Left cardiac atrium (tissue), 4 donors: ENCODE measurements around the gene CD274. TPM values are rescaled to one million over a fixed set of nuclear protein-coding genes. Genes with fewer than 3 reads are reported as not detected.

Experiments
- ATAC-seq, 2 donors: fragments of 200-7000 bp; cut with Tn5 transposase; one replicate each; pipeline ENCODE4 v1.9.1; 2020; ENCODE audit warnings: mild to moderate bottlenecking in 2 of 2, moderate library complexity in 2 of 2
- DNase-seq: peaks from one replicate; pipeline ENCODE4 v3.0.0-alpha.2; 2020
- intact Hi-C, 2 donors: fragments of 100-400 bp; cut with DNase I; formaldehyde crosslinking; loops; one replicate each; pipeline versions ENCODE4 v1.14.1 to v1.15.1; 2022 to 2023
- total RNA-seq, 2 donors: library from RNA; stranded (reverse); fragmentation: NEBNext Ultra II Directional; extraction: Animal tissue kit (Norgen Biotek cat#: 25700); gene quantifications; one replicate each; pipeline ENCODE4 v1.2.1, GENCODE V29; 2021
- donor health status: DM: no; HTN: yes; CAD: no.
- donor health status: DM: no; HTN: yes; CAD: no; lungs with severe emphysema.
- donor health status: DM: yes; HTN: yes; CAD: no.
- donor health status: Dilated cardiomyopathy.

The CD274 gene
- total RNA-seq, 2 donors from 2014 or later: 7.3 to 12.4 TPM

DNA sequence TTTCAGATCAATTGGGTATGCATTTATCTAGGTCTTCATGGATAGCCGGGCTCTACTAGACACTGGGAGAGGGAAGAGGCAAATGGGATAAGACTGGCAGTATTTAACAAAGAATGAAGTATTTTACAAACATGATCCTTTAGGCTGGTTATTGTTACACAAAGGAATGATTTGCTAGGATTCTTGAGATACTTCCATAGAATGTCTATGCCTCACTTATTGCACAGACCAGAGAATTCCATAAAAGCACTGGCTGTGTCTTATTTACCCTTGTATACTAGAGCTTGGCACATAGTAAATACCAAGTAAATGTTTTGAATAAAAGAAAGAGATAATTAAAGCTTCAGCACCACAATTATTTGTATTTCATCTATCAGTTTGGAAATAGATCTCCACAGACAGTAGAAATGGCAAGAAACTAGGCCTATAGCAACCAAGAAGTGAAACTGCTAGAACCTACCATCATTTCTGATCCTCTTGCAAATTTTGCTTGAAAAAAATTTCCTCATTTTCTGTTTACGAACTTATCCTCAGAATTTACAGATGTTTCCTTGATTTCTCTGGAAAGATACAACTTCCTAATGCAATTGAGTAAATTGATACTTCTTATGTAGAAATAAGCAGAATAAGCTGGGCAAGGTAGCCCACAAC is 63.7 kb downstream of the CD274 start:
- DNase-seq (no peak), ATAC-seq (no peak)
- intact Hi-C loops: loop anchor here in 1 of 2 donors (5.0 kb wide), 1 partner anchor 63 kb away; no protein-coding TSS in a partner anchor

DNA sequence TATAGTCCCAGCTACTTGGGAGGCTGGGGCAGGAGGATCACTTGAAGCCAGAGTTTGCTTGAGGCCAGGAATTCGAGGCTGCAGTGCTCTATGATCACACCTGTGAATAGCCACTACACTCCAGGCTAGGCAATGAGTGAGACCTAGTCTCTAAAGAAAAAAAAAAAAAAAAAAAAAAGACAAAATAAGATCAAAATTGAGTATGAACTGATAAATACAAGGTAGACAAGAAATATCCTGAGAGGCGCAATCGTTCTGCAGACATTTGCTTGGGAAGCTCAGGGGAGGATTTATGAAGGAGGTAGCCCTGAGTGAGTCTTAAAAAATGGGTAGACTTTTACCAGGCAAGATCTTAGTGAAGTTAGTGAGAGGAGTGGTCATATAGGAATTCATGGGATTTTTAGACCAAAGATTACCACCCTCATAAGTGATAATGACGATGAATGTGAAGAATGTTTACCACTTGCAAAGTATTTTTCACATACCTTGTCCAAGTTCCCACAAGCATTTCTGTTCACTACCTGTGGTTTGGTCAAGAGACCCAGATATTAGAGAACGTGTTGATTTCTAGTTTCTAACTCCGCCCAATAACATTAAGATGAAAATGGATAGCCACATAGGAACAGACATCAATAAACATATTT is 64.4 kb downstream of the CD274 start:
- ATAC-seq (no peak), DNase-seq (no peak)

DNA sequence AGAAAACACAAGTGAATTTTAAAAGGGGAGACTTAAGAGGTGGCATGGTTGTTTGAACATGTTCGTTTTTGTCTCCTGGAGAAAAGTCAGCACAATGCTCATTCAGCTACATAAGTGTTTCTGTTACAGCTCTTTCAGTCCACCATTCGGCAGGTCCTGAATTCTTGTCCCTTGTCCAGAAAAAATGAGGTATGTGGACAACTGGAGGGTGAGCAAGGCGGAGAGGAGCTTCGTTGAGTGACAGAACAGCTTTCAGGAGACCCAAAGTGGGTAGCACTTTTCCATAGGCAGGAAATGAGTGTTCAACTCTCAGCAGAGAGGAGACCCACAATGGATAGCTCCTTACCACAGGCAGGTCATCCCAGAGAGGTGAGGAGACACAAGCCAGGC is 64.9 kb downstream of the CD274 start:
- ATAC-seq (no peak), DNase-seq (no peak)
- intact Hi-C loops: no loop called here

More for the DNA sequence above, 64.4 kb downstream of the CD274 start:
- intact Hi-C loops: loop anchor here in 1 of 2 donors (5.0 kb wide), 1 partner anchor 63 kb away; no protein-coding TSS in a partner anchor

DNA sequence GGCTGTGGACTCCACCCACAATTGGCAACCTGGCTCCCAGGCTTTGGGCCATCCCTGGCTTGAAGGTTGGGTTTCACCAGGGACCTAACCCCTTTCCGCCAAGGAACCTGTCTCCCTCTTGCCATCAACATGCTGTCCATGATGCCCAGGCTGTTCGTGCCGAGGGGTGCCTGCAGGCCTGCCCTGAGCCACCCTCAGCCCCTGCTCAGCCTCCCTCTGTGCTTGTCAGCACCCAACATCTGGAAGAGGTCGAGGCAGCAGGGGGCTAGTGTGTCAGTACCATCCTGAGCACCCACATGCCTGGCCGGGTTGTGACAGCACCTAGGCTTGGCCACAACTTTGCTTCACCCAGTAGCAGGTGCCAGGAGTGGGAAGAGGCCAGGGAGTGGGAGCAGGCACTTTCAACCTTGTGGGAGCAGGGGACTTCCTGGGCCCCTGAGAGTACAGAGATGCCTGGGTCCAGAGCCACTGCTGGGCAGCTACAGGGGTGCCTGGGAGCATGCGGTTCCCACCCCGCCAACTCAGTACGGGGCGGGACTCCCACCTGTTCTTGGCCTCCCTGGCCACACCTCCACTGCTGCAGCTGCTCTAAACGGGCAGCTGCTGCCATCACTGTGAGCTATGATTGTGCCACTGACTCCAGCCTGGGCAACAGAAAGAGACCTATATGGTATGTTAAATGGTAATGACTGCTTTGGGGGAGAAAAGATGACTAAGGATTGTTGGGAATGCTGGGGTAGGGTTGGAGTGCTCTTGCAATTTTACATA is 66.3 kb downstream of the CD274 start:
- intact Hi-C loops: no loop called here
- DNase-seq: no peak
- ATAC-seq: no peak

DNA sequence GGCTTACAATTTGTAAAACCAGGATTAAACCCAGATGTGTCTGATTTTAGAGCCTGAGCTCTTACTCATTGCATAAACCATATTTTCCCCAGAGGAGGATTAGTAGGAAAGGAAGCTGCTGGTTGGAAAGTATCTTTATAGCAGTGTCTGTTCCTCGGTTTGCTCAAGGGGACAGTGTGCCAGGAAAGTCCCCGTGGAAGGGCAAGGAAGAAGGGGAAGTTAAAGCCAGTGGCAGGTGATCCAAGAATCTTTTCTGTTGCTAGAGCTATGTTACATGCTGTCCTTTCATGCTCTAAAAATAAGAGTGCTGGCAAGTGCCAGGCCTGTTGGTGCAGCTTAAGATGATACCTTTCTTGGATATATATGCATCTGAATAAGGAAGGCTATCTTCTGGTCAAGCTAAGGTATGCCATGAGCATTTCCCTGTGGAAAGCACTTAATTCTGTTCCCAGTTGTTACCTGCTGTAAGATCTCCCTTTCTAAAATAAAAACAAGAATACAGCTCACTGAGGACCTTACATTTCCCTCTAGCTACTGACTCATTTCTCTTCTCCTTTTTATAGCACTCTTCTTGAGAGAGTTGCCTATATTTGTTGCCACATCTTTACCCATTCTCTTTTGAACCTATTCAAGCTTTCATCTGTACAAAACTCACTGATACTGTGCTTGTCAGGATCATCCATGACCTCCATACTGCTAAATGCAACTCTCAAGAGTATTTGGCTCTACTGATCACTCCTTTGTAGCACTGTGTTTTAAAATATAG is 68.0 kb downstream of the CD274 start:
- intact Hi-C loops: no loop called here
- ATAC-seq: peak; percentile 53 to 55

DNA sequence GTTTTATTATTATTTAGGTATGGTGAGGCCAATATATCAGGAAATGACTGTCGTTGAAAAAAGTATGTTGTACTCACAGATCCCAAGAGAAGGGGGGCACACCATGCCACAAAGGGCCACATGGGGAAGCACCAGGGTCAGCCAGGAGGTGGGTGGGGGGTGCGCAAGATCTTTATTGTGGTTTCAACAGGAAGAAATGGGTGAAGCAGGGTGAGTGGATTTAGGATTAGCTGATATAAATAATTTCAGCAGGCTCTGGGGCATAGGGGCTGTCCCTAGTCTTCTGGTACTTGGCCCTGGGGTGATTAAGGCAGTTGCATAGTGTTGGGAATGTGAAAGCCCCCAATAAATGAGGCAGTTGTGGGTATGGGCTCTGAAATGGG is 68.6 kb downstream of the CD274 start:
- intact Hi-C loops: no loop called here
- no peak for DNase-seq
- ATAC-seq: no peak

More for the DNA sequence above, 68.0 kb downstream of the CD274 start:
- DNase-seq: no peak

Other genes starting within 250 kb of the CD274 start
- gene INSL4, start 219.1 kb upstream of the CD274 start, total RNA-seq: not detected
- under 1 TPM in 1 of 2 donors, not detected in 1; 0.32 TPM for gene RLN2, start 145.8 kb upstream of the CD274 start, total RNA-seq
- gene RLN1, start 110.7 kb upstream of the CD274 start, total RNA-seq: under 1 TPM; 0.34 to 0.41 TPM
- 10 to 100 TPM; 31.9 to 37.1 TPM for gene PLGRKT, start 12.6 kb upstream of the CD274 start, total RNA-seq
- 1 to 10 TPM; 3.3 to 3.6 TPM for gene PDCD1LG2, start 60.0 kb downstream of the CD274 start, total RNA-seq
- gene RIC1, start 178.6 kb downstream of the CD274 start, total RNA-seq: 10 to 100 TPM in 1 of 2 donors, 1 to 10 TPM in 1; 9.2 to 10.9 TPM